RWPE2 (cell line): ENCODE results near the gene CCND3.

Experiments
- ATAC-seq: fragments of 200-7000 bp; cut with Tn5 transposase; 3 replicates; pipeline ENCODE4 v1.9.1; 2021; ENCODE audit warnings: low read depth
- DNase-seq: peaks from one replicate; pipeline ENCODE4 v3.0.0-alpha.2; 2020; ENCODE audit warnings: low spot score
- H3K27ac ChIP-seq: fragments of 450-650 bp; 2 replicates; pipeline ENCODE4 v1.5.1; 2017; ENCODE audit warnings: mild to moderate bottlenecking; ENCODE audit not compliant: poor library complexity, severe bottlenecking
- H3K27me3 ChIP-seq: fragments of 250-450 bp; sonication (Bioruptor Pico); 2 replicates; pipeline ENCODE4 v1.5.1; 2021; ENCODE audit warnings: mild to moderate bottlenecking, moderate library complexity; ENCODE audit not compliant: insufficient read depth, poor library complexity, severe bottlenecking
- H3K36me3 ChIP-seq: fragments of 250-450 bp; sonication (Bioruptor Pico); 2 replicates; pipeline ENCODE4 v1.5.1; 2020; ENCODE audit warnings: low read depth, mild to moderate bottlenecking, moderate library complexity
- H3K4me1 ChIP-seq: fragments of 250-450 bp; sonication (Bioruptor Pico); 2 replicates; pipeline ENCODE4 v1.5.1; 2021; ENCODE audit warnings: mild to moderate bottlenecking, moderate library complexity; ENCODE audit not compliant: insufficient read depth, poor library complexity, severe bottlenecking
- H3K4me3 ChIP-seq: fragments of 250-450 bp; sonication (Bioruptor Pico); 2 replicates; pipeline ENCODE4 v1.5.1; 2021; ENCODE audit warnings: mild to moderate bottlenecking, moderate library complexity; ENCODE audit not compliant: severe bottlenecking
- H3K9me3 ChIP-seq: fragments of 250-450 bp; sonication (Bioruptor Pico); 2 replicates; pipeline ENCODE4 v1.5.1; 2021; ENCODE audit warnings: mild to moderate bottlenecking, moderate library complexity; ENCODE audit not compliant: severe bottlenecking
- CTCF ChIP-seq: fragments of 450-650 bp; IDR thresholded peaks from one replicate; pipeline ENCODE4 v1.5.1; 2017; ENCODE audit warnings: mild to moderate bottlenecking, moderate library complexity; ENCODE audit not compliant: poor library complexity, severe bottlenecking

CCND3 gene

GRCh38 chr6:41963371-41963770 is 21.8 kb upstream of the CCND3 start:
- ATAC-seq (no peak), DNase-seq (no peak)
- Histone ChIP-seq H3K4me1 (peaks cover 21% of the 10 kb centered on the region), H3K4me3 (no peak overlapping the region), H3K9me3 (no peaks in the 10 kb centered on the region), H3K27ac (no peak overlapping the region), H3K36me3 (no peaks in the 10 kb centered on the region), H3K27me3 (no peaks in the 10 kb centered on the region)
- TF ChIP-seq CTCF: no peak

GRCh38 chr6:41960028-41960427 is 18.4 kb upstream of the CCND3 start:
- TF ChIP-seq CTCF: no peak
- H3K36me3 ChIP-seq: no peaks in the 10 kb centered on the region
- no peak overlapping the region for H3K4me3 ChIP-seq
- no peaks in the 10 kb centered on the region for H3K4me1 ChIP-seq
- no peaks in the 10 kb centered on the region for H3K27me3 ChIP-seq
- DNase-seq (no peak), ATAC-seq (no peak)
- H3K27ac ChIP-seq: no peak overlapping the region
- no peaks in the 10 kb centered on the region for H3K9me3 ChIP-seq

- Histone ChIP-seq H3K36me3 (no peaks in the 10 kb centered on the region), H3K9me3 (no peaks in the 10 kb centered on the region), H3K27me3 (no peaks in the 10 kb centered on the region), H3K4me3 (no peak overlapping the region), H3K4me1 (no peaks in the 10 kb centered on the region), H3K27ac (no peak overlapping the region)
- no peak for DNase-seq
- no peak for TF ChIP-seq CTCF
- ATAC-seq: no peak
These were observed 16.6 kb upstream of the CCND3 start for GRCh38 chr6:41958022-41958856.

GRCh38 chr6:41957117-41957516 is 15.5 kb upstream of the CCND3 start:
- no peak for DNase-seq

More at GRCh38 chr6:41957117-41957516, 15.5 kb upstream of the CCND3 start:
- Histone ChIP-seq H3K27me3 (no peaks in the 10 kb centered on the region), H3K27ac (no peak overlapping the region), H3K9me3 (no peaks in the 10 kb centered on the region), H3K4me3 (no peak overlapping the region), H3K36me3 (no peaks in the 10 kb centered on the region), H3K4me1 (no peaks in the 10 kb centered on the region)
- ATAC-seq: no peak
- TF ChIP-seq CTCF: no peak
